ENCODE results near the gene GIMAP1.
"Not testable (repeated sequence)": the region's sequence is repeated elsewhere in the genome, so short reads cannot be mapped to it uniquely, and the experiment has no call there.

GRCh38 chr7:150671798-150672585 is 44.4 kb upstream of the GIMAP1 start:
- TF ChIP-seq CTCF (IDR thresholded peaks at IDR 0.05; ENCODE audit: poor library complexity, severe bottlenecking); EZH2 (IDR thresholded peaks at IDR 0.05; ENCODE audit: borderline replicate concordance, insufficient read depth, low read length, poor library complexity, severe bottlenecking); EP300 (conservative IDR thresholded peaks at IDR 0.05; ENCODE audit: poor library complexity, severe bottlenecking): not testable (repeated sequence)
